ENCODE measurements around the gene ITGB1BP1. TPM values are rescaled to one million over a fixed set of nuclear protein-coding genes. Genes with fewer than 3 reads are reported as not detected.

Gene ITGB1BP1
- polyA plus RNA-seq, 1 of the 3 experiments (the other 2 are of a cell fraction), result 56.6 TPM

DNA sequence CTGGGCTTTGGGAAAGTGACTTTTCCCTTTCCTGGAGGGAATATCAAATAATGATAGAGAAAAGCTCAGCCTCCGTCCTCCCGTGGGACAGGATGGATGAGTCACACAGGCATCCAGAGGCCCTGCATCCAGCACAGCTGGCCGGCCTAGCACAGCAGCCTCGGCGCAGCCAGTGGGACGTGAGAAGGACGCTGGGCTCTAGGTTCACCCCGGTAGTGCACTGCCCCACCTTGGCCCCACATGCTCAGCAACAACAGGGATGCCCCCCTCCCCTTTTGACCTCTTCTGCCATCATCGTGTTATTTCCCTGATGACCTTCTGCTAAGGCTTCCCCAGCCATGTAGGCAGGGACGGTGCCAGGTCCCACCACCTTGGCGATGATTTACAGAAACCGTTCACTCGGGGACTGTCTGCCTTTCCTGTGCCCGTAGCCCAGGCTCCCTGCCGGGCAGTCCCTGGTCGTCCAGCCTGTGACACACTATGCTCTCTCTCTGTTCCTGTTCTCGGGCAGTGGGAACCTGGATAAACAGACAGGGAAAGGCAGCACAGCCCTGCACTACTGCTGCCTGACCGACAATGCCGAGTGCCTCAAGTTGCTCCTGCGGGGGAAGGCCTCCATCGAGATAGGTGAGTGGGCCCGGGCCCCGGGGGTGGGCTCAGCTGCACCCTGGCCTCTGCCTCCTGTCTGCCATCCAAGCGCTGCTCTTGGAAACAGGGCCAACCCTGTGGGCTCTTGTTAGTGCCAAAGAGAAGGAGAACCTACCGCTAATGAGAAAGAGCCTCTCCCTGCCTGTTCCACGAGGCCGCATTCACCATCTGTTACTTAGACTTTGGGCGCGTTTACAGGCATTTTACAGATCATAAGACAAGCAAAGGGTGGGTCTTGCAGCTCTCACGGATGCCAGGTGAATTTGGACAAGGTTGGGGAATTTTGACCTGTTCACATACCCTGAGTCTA, 44.6 kb downstream of the ITGB1BP1 start (continued):
- no peak for TF ChIP-seq MXI1 (IDR thresholded peaks at IDR 0.05; ENCODE audit: low read depth, low read length)
- TF ChIP-seq, protein P1, sequence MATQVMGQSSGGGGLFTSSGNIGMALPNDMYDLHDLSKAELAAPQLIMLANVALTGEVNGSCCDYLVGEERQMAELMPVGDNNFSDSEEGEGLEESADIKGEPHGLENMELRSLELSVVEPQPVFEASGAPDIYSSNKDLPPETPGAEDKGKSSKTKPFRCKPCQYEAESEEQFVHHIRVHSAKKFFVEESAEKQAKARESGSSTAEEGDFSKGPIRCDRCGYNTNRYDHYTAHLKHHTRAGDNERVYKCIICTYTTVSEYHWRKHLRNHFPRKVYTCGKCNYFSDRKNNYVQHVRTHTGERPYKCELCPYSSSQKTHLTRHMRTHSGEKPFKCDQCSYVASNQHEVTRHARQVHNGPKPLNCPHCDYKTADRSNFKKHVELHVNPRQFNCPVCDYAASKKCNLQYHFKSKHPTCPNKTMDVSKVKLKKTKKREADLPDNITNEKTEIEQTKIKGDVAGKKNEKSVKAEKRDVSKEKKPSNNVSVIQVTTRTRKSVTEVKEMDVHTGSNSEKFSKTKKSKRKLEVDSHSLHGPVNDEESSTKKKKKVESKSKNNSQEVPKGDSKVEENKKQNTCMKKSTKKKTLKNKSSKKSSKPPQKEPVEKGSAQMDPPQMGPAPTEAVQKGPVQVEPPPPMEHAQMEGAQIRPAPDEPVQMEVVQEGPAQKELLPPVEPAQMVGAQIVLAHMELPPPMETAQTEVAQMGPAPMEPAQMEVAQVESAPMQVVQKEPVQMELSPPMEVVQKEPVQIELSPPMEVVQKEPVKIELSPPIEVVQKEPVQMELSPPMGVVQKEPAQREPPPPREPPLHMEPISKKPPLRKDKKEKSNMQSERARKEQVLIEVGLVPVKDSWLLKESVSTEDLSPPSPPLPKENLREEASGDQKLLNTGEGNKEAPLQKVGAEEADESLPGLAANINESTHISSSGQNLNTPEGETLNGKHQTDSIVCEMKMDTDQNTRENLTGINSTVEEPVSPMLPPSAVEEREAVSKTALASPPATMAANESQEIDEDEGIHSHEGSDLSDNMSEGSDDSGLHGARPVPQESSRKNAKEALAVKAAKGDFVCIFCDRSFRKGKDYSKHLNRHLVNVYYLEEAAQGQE (IDR thresholded peaks at IDR 0.05; ENCODE audit: low read depth, low read length), result 0 out of 2 replicates have a peak, but pooled peaks have one; percentile 33
- TF ChIP-seq, protein P2, sequence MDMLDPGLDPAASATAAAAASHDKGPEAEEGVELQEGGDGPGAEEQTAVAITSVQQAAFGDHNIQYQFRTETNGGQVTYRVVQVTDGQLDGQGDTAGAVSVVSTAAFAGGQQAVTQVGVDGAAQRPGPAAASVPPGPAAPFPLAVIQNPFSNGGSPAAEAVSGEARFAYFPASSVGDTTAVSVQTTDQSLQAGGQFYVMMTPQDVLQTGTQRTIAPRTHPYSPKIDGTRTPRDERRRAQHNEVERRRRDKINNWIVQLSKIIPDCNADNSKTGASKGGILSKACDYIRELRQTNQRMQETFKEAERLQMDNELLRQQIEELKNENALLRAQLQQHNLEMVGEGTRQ (IDR thresholded peaks at IDR 0.05; ENCODE audit: borderline replicate concordance, low read depth, low read length), result no peak
- peak; percentile 42; the same call in 1 of the 2 replicates for TF ChIP-seq POLR2AphosphoS5 (IDR thresholded peaks at IDR 0.05; ENCODE audit: low read depth, low read length)
- TF ChIP-seq RFX5 (IDR thresholded peaks at IDR 0.05; ENCODE audit: low read length), result no peak
- no peak for TF ChIP-seq YY1 (IDR thresholded peaks at IDR 0.05; ENCODE audit: low read depth)
- TF ChIP-seq TCF12 (IDR thresholded peaks at IDR 0.05), result peak; percentile 68; the same call in 1 of the 2 replicates
- peak; percentile 84 for TF ChIP-seq JUND (IDR thresholded peaks at IDR 0.05)
- no peak for TF ChIP-seq TEAD4 (IDR thresholded peaks at IDR 0.05; ENCODE audit: borderline replicate concordance, insufficient read depth)
- TF ChIP-seq GABPA (IDR thresholded peaks at IDR 0.05; ENCODE audit: low read depth), result no peak
- no peak for TF ChIP-seq NFIC (IDR thresholded peaks at IDR 0.05; ENCODE audit: borderline replicate concordance)
- TF ChIP-seq, protein P3, sequence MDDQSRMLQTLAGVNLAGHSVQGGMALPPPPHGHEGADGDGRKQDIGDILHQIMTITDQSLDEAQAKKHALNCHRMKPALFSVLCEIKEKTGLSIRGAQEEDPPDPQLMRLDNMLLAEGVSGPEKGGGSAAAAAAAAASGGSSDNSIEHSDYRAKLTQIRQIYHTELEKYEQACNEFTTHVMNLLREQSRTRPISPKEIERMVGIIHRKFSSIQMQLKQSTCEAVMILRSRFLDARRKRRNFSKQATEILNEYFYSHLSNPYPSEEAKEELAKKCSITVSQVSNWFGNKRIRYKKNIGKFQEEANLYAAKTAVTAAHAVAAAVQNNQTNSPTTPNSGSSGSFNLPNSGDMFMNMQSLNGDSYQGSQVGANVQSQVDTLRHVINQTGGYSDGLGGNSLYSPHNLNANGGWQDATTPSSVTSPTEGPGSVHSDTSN (IDR thresholded peaks at IDR 0.05), result peak; percentile 6; the same call in 1 of the 2 replicates
- TF ChIP-seq, protein P4, sequence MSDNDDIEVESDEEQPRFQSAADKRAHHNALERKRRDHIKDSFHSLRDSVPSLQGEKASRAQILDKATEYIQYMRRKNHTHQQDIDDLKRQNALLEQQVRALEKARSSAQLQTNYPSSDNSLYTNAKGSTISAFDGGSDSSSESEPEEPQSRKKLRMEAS (IDR thresholded peaks at IDR 0.05; ENCODE audit: low read depth), result peak; percentile 55; the same call in 1 of the 2 replicates
- no peak for TF ChIP-seq GATA2 (CRISPR knock-in tag; IDR thresholded peaks at IDR 0.05)
- TF ChIP-seq EZH2phosphoT487 (IDR thresholded peaks at IDR 0.05; ENCODE audit: borderline replicate concordance, low read depth), result no peak
- TF ChIP-seq, protein P5, sequence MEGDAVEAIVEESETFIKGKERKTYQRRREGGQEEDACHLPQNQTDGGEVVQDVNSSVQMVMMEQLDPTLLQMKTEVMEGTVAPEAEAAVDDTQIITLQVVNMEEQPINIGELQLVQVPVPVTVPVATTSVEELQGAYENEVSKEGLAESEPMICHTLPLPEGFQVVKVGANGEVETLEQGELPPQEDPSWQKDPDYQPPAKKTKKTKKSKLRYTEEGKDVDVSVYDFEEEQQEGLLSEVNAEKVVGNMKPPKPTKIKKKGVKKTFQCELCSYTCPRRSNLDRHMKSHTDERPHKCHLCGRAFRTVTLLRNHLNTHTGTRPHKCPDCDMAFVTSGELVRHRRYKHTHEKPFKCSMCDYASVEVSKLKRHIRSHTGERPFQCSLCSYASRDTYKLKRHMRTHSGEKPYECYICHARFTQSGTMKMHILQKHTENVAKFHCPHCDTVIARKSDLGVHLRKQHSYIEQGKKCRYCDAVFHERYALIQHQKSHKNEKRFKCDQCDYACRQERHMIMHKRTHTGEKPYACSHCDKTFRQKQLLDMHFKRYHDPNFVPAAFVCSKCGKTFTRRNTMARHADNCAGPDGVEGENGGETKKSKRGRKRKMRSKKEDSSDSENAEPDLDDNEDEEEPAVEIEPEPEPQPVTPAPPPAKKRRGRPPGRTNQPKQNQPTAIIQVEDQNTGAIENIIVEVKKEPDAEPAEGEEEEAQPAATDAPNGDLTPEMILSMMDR (IDR thresholded peaks at IDR 0.05), result no peak
- peak; percentile 95 for TF ChIP-seq FOSL2 (IDR thresholded peaks at IDR 0.05; ENCODE audit: borderline replicate concordance, low read depth)

Data from SK-N-SH (cell line).